GM19043 (cell line): ENCODE measurements around the gene MYL5.
A peak's percentile ranks its signal among the peaks of the same experiment; 100 is the strongest.
"Not testable (repeated sequence)": the region's sequence is repeated elsewhere in the genome, so short reads cannot be mapped to it uniquely, and the experiment has no call there.

Experiments used
- ATAC-seq: cut with Tn5 transposase; IDR thresholded peaks from one replicate; pipeline ENCODE4 v1.9.1; 2021; ENCODE audit warnings: low read depth; ENCODE audit not compliant: unreplicated experiment

The MYL5 gene, protein sequence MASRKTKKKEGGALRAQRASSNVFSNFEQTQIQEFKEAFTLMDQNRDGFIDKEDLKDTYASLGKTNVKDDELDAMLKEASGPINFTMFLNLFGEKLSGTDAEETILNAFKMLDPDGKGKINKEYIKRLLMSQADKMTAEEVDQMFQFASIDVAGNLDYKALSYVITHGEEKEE

GRCh38 chr4:674172-675035 lies at the start of gene MYL5, which contains the start of gene ATP5ME:
TSS of gene MYL5 (plus strand) at chr4:674542. CDS start at chr4:678027, 3,485 bp downstream.
TSS of gene ATP5ME (minus strand) at chr4:674276. CDS start at chr4:674247, 29 bp downstream.
- ATAC-seq, result peak; percentile 73

- no peak for ATAC-seq
These were observed 49.4 kb upstream of the MYL5 start, which contains the start of gene PDE6B for GRCh38 chr4:624705-625590. TSS of gene PDE6B (plus strand) at chr4:625573. CDS start at chr4:625627, 54 bp downstream.

GRCh38 chr4:625631-626161 lies 48.6 kb upstream of the MYL5 start:
- no peak for ATAC-seq

DNA sequence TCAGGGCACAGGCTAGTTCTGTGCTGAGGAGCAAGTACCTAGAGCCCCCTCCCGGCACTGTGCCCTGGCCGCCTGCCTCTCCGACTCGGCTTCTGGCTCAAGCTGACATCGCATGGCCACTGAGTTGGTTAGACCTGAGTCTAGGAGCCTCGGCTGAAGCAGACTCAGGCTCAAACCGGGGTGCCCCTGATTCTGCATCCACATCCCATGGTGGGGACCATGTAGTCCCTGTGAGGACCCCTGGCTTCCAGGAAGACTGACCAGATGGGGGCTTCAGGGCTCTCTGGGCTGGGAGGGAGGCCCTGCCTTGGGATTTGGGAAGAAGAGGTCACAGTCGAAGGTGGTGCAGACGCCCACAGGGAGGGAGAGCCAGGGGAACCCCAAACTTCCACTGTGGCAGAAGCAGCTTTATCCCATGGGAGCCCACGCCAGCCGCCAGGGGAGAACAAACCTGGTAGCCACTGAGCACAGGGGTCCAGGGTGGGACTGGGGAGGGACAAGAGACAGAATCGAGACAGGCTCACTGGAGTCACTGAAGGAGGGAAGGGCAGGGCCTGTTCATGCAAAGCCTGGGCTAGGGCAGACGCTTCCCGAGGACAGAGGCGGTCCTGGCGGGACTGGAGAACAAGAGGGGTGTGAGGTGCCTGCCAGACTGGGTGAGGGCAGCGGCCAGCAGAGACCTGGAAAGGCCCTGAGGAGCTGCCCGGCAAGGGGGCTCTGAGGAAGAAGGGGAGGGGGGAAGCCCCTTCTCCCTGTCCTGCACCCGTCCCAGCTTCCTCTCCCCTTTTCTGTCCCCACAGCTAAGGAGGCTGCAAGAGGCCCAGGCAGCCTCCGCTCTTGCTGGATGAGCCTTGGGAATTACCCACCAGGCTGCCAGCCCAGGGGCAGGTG lies 47.9 kb upstream of the MYL5 start:
- no peak for ATAC-seq

- no peak for ATAC-seq
These were observed 46.8 kb upstream of the MYL5 start for GRCh38 chr4:627347-628125.

- ATAC-seq, result no peak
These were observed 46.0 kb upstream of the MYL5 start for GRCh38 chr4:628311-628741.

DNA sequence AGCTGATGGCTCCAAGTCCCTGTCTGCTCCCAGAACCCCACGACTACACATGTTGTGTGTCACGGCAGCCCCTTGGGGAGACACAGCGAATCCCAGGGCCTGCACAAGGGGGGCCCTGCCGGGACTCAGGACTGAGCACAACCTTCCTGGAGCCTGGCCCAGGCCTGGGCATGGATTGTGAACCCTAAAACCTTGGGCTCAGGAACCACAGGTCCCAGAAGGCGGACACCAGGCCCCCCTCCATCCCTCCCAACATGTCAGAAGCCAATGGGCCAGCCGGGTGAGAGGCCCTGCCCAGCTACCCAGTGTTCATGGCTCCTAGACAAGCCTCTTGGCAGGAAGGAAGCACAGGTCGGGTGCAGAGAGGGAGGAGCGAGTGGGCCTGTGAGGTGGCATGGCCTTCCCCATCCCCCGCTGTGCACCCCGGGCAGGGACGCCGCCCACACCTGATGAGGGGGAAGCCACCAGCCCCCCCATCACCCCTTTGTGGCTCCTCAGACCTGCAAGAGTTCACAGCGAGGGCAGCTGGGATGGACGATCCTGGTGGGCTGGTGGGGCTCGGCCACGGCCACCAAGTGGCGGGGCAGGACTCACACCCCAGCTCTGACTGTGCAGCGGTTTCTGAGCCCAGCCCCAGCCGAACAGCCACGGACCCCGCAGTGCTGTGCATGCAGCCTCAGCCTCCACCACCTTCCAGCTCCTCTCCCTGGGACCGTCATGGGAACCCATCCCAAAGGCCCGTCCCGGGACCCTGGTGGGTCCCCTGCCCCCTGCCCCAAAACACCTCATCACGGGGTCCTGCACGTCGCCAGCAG lies 45.3 kb upstream of the MYL5 start:
- no peak for ATAC-seq

DNA sequence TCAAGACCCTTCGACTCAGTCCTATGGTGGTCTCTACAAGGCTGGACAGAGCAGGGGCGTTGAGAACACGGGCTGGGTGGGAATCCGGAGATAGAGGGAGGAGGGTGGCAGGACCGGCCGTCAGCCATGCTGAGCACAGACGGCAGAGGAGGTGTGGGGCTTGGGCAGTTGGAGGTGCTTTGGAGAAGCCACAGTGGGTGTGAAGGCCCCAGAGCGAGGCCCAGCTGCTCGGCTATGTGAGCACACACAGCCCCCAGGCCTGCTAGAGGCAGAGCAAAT lies 44.8 kb upstream of the MYL5 start:
- ATAC-seq, result no peak

DNA sequence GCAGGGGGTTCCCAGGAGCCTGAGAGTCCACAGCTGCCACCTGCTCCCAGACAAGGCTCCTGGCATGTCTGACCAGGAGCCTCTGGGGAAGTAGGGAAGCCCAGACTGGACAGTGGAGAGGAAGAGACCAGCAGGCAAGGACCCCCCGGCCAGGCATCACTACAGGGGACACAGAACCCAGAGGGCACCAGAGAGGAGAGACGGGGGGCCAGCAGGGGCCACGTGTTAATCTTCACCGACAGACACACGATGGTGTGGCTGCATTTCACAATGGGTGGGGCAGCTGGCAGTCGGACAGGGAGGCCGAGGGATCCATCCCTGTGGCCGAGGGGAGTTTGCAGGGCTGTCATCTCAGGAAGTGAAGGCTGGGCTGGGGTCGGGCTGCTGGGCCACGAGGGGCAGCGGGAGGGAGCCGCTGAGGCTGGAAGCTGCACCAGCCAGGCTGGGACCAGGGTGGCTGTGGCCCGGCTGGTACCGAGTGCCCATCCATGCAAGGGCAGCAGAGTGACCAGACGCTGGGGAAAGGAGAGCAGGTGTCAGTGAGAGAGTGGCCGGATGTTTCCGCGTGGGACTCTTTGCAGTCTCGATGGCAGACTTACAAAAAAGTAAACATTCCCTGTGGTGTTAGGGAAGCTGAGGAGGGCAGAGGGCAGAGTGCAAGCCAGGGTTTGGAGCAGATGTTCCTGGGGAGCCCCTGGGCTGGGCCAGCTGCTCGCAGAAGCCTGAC lies 44.3 kb upstream of the MYL5 start:
- no peak for ATAC-seq

DNA sequence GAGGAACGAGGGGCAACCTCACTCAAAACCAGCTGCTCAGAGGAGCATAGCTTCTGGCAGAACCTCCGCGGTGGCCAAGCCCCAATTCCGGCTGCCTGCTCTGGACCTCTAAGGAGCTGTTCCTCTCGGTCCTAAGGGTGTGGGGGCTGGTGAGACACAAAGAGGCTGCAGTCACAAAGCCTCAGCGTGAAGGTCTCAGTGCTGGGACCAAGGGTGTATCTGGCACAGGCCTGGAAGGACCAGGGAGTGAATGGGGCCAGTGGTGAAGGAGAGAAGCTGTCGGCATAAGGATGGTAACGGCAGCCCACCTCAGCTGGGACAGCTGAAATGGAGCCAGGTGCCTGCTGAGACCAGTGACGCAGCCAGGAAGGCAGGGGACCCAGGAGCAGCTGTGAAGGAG lies 43.7 kb upstream of the MYL5 start:
- ATAC-seq, result no peak

GRCh38 chr4:632196-632790 lies 42.0 kb upstream of the MYL5 start:
- ATAC-seq, result no peak

DNA sequence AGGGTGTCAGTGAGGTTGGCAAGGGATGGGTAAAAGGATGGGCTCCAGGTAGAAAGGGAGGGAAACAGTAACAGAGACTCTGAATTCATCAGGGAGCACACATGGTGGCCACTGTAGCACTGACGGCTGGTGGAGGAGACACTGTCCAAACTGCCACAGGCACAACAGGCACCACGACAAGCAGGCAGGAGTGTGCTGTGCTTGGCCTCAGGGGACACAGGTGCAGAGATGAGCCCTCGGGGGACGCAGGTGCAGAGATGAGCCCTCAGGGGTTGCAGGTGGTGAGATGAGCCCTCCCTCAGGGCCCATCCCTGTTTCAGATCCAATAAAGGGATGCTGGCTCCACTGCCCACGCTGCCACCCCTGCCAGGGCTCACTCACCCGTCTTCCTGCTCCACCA lies 41.4 kb upstream of the MYL5 start:
- no peak for ATAC-seq

DNA sequence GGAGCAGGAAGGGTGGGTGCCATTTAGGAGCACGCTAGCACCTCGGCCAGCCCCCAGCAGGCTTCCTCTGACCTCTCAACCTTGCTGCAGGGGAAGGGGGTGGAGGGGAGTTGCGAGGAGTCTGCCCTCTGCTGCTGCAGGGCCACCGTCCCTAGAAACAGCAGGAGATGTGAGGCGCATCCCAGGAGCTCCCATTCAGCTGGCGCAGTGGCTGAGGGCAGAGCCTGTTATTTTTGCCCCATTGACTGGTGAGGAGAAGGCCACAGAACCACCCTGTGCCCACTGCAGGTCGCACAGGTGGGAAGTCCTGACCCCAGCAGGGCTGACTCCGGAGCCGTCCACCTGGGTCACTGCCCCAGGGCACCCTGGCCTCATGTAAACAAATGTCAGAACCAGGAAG lies 40.9 kb upstream of the MYL5 start:
- no peak for ATAC-seq

DNA sequence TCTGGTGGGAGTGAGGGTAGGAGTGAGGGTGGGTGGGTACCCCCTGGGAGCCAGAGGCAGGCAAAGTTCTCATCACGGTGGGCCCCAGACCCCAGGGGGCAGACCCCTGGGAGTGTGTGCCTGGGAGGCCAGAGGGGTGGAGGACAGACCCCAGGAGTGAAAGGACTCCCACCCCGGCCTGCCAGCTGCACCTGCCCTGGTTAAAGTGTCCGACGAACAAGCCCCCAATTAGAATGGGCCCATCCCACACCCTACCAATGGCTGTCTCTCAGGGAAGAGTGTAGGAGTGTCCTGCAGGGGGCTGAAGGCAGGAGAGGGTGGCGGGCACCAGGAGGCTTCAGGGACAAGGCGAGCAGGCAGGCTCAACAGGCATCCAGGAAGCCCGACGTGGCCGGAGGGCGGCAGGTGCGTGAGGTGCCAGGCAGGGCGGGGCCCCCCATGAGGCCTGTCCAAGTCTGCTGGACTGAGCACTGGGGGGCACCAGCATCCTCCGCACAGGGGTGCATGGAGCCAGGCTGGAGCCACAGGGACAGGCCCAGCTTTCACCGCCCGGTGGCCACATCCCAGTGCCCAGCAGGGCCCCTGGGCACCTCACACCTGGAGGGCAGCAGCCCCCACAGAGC lies 40.3 kb upstream of the MYL5 start:
- ATAC-seq, result no peak

GRCh38 chr4:634599-634985 lies 39.8 kb upstream of the MYL5 start:
- no peak for ATAC-seq

- not testable (repeated sequence) for ATAC-seq
These were observed 39.1 kb upstream of the MYL5 start for GRCh38 chr4:635066-635835.
